NT2/D1 (cell line): ENCODE results near the gene TFAP2A.

Source experiments
- YY1 ChIP-seq: IDR thresholded peaks from 2 replicates; pipeline ENCODE4 v1.6.1; 2011; ENCODE audit not compliant: insufficient read length, insufficient read depth
- ZNF274 ChIP-seq: IDR thresholded peaks from 2 replicates; pipeline ENCODE4 v1.6.1; 2011; ENCODE audit warnings: mild to moderate bottlenecking, low read depth, low read length

- TF ChIP-seq ZNF274: no peak
- TF ChIP-seq YY1: no peak
Measured at GRCh38 chr6:10395171-10395703, 19.6 kb downstream of the TFAP2A start.
